GM21723 (cell line): Measurements from ENCODE around the gene EPAS1.

Experiments used
- ATAC-seq: cut with Tn5 transposase; IDR thresholded peaks from one replicate; pipeline ENCODE4 v1.9.1; 2021; ENCODE audit warnings: mild to moderate bottlenecking, moderate library complexity; ENCODE audit not compliant: unreplicated experiment

EPAS1 gene

DNA sequence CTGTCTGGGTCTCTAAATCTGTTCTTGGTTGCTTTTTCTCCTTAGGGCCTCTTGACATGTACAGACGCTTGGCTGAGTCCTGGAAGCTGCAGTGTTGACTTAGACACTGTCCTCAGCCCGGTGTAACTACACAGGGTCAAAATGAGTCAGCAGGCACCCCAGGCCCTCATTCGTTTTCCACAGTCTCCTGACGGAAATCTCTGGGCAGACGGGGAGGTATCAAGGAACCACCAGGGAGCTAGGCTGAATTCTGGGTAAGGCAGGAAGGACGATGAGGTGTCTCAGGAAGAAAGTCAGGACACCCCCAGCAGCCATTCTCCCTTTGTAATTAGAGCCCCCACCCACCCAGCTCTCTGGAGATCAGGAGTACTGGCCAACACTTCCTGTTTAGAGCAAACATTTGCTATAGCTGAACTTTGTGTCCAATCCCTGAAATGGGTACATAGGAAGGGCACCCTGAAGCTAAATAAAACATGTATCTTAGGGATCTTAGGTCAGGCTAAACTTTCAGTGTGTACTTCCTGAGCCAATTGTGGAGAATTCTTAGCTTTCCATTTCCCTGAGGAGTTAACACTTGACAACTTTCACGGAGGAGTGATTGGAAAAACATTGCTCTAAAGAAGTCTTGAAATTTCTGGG is 23.9 kb upstream of the EPAS1 start:
- ATAC-seq: no peak

DNA sequence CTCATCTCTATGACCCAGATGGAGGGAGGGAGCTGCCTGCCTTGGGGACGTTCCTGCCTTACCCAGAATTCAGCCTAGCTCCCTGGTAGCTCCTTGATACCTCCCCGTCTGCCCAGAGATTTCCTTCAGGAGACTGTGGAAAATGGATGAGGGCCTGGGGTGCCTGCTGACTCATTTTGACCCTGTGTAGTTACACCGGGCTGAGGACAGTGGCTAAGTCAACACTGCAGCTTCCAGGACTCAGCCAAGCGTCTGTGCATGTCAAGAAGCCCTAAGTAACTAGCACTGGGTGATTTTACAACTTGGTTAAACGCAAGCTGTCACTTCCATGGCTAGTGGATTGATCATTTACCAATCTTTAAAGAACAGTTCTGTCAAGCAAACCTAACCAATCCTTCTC is 23.3 kb upstream of the EPAS1 start:
- no peak for ATAC-seq

DNA sequence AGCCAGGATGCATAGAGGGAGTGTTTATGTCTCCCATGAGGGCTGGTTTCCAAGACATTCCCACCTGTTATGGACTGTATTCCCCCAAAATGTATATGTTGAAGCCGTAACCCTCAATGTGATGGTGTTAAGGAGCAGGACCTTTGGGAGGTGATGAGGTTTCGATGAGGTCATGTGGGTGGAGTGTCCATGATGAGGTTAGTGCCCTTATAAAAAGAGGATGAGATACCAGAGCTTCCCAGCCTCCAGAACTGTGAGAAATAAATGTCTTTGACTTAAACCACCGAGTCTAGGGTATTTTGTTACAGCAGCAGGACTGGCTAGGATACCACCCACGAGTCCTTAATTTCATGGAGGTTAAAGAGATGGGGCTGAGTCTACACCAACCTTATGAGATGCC is 22.6 kb upstream of the EPAS1 start:
- no peak for ATAC-seq

DNA sequence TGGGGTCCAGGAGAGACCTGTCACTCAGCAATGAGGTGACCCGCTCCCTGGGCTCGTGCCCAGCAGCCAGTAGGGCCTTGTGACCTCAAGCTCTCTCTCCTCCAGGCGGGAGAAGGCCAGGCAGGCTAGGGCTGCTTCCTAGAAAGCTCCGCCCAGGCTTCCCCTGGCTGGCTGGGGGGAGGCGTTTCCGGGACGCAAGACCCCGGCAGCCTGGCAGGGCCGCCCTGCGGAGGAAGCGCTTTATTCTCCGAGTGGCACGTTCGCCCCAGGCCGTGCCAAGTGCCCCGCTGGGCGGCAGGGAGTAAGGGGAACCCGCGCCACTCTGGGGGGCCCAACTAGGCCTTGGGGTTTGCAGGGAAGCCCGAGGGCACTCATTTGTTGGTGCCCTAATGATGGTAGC is 21.2 kb upstream of the EPAS1 start:
- ATAC-seq: no peak

DNA sequence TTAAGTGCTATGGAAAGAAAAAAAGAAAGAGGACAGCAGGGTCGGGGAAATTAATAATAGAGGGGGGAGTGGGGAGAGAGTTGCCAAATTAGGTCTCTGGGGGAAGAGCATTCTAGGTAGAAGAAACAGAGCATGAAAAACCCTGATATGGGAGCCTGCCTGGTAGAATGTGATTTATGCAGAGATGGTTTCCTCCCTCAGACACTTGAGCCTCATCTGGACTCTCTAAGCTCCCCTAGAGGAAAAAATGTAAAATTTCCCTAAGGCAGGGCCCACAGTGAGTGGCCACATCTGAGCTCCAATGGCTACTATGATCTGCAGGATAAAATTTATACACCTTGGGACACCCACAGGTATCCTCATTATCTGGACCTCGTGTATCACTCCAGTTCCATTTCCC is 20.6 kb upstream of the EPAS1 start:
- no peak for ATAC-seq

DNA sequence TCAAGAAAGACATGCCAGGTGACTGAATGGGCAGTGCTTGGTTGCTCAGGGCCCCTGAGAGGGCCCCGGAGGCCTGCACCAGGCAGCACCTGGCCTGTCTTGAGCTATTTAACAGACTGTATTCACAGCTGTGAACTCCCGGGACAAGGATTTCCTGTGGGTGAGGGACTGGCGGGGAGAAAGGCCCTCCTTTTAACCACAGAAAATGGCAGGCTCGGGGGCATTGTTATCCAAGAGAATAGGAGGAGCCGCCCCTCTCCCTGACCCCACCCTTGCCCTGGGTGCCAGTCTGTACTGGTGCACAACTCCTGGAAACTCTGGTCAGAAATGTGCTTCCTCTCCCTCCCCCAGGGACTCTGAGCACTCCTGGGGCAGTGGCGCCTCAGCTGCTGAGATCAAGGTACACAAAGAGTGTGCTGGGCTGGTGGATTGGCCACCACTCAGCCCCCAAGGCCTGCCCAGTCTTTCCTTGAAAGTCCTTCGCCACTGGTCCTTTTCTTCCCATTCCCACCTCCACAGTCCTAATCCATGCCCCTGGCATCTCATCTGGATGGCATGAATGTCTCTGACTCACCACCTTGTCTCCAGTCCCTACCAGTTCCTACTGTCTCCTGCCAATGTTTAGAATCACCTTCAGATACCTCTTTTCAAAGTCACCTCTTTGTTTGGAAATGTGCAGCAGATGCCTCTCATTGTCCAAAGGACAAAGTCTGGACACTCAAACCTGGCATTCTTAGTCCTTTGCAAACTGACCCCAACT is 19.6 kb upstream of the EPAS1 start:
- no peak for ATAC-seq

DNA sequence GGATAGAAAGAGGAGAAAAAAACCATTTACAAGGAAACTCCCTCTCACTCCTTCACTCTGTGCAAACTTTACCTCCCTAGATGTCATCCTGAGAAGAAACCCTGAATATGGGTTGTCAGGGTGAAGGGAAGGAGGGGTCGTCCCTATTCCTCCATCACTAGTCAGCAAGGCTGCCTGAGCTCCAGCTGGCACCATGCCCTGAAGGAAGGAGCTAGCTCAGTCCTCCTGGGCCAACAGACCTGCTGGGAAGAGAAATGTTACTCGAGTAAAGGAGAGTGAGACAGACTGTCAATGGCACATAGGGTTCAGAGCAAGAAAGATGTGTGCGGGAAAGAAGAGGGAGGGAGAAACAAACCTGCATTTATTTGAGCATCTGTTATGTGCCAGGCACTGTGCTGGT is 18.3 kb upstream of the EPAS1 start:
- no peak for ATAC-seq

DNA sequence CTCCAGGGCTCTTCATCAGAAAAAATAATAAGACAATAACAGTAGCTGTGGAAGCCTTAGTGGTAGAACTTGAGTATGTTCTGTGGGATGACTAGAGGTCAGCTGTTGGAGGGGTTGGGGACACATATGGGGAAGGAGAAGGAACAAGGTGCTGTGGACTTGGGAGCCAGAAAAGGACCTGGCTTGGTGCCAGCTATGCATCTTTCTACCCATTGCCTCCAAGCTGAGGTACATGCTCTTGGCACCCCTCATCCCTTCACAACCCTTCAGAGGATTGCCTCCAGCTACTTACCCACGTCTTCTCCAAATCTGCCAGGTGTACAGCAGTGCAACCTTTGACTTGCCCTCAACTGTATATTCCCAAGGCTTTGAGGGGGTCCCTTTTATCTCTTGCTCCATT is 15.3 kb upstream of the EPAS1 start:
- no peak for ATAC-seq

DNA sequence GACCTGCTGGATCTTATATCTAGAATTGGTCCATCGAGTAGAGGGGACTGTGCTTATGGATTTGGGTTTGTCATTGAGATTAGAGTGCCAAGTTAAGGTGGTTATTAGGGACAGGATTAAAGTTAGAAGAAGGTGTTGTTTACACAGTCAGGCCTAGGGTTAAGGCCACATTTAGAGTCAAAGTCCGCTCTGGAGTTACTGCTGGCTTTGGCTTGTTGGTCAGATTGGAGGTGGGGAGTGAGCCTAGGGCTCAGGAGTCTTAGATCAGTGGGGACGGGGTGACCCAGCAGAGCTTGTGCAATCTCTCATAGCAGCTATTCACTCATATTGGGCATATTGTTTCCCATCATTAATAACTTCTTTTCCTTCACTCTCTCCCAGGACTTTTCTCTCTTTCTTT is 13.5 kb upstream of the EPAS1 start:
- no peak for ATAC-seq

DNA sequence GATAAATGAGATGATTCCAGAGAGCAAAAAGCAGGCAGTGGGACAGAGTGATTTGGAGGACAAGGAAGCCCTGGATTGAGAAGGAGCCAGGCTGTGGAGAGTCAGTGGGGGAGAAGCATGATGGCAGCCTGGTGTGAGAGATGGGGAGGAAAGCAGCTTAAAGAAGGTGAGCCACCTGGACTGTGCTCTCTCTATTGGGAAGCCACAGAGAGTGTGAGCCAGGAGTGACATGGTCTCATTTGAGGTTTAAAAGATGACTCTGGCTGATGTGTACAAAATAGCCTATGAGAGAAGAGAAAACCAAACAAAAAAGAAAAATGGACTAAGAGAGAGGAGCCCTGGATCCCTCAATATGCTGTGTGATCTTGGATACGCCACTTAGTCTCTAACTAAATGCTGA is 12.9 kb upstream of the EPAS1 start:
- ATAC-seq: no peak

DNA sequence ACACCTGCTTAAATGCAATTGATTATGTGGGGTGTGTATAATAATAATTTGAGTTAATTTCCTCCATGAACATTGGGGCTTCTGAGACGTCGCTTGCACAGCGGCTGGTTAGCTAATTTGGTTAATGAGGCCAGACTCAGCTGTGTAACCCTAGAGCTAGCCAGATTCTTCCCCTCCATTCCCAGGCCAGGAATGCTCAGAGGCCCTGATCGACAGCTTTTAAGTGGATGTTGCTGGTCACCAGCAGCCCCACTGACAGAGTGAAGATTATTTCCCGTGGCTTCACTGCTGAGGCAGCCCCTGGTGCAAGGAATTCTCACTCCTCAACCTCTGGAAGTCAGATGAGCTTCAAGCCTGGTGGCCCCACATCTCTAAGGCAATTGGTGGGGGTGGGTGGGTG is 12.4 kb upstream of the EPAS1 start:
- no peak for ATAC-seq

DNA sequence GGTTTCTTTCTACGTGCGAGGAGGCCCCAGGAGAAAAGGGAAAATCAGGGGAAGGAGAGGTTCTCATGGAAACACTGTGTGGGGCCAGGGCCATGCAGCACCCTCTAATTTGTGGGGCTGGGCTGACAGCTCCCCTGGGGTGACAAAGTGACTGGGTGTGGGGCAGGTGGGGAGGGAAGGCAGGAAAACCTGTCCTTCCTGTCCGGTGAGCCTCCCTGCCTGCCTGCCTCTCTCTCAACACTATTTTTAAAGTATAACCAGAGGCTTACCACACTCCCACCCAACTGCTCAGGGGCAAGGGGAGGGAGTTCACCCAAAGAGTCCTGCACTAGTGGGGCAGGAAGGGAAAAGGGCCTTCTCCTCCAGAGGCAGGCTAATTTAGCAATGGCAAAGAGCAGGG is 10.5 kb upstream of the EPAS1 start:
- no peak for ATAC-seq

DNA sequence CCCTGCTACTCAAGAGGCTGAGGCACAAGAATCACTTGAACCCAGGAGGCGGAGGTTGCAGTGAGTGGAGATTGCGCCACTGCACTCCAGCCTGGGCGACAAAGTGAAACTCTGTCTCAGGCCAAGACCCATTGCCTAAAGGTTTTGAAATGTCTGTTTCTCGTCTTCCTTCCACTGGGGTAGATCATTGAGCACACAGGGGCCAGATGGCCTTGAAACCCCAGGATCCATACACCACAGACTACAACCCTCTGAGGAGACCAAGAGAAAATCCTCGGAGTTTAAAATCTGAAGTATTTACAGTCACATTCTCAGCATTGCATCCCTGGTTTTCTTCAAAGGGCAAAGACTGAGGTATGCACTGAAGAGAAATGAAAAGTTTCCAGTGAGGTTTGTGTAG is 7.1 kb upstream of the EPAS1 start:
- ATAC-seq: no peak

DNA sequence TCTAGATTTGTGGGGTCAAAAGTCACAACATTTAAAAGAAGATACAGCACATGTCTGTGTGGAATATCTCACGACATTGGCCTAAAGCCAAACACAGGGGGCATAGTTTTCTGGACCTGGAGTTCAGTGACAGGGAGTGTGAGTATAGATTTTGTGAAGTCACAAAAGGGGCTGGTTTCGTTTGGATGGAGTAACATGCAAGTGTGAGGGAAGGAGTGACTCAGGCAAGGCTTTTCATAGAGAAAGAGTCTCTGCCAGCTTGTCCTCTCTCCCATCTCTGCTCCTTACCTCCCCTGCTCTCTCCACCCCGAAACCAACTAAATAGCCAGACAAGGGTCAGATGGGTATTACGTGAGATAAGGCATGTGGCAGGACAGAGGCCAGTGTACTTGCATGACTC is 3.7 kb upstream of the EPAS1 start:
- ATAC-seq: no peak

DNA sequence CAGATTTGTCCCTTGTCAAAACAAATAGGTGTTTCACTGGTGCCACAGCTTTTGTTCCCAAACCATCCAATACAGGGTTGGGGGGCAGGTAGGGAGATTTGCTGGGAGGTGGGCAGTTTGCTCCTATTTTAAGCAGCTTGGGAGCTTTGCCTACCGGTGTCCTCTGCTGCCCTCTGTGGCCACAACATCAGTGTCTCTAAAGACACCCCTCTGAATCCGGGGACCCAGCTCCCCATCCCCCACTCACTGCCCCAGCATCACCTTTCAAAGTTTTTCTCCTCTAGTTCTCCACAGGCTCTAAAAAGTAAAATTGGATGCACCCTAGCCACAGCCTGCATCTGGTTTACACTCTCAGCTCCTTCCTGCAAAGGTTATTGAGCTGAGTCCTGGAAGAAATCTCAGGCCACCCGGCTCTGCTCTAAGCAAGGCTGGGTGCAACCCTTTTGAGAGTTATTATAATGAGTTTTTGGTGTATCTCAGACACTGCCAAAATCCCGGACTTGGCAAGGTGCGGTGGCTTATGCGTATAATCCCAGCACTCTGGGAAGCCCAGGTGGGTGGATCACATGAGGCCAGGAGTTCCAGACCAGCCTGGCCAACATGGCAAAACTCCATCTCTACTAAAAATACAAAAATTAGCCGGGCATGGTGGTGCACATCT is 2.9 kb upstream of the EPAS1 start:
- ATAC-seq: no peak

DNA sequence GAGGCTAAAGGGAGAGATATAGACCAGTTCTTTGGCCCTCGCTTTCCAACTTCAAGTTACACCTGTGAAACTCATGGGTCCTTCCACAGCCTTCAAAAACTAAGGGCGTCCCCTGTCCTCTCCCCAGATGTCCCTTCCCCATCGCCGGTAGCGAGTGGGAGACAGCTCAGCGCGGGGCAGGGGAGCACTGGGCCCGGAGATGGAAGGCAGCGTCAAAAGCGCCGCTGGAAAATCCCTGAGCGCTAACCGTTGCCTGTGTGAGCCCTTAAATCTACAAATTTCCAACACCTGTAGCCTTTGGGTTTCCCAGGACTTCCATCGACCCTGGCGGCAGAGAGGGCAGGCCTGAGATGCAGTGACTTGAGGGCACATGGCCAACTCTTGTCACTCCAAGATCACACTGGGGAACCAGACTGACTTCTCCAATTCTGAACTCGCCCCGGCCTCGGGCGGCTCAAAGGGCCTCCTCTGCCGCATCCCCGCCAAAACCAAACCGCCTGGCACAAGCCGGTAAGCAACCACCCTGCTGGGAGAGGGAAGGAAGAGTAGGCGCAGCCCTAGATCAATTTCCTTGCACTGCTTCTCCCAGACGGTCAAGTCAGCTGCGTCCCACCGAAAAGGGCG is 879 bp upstream of the EPAS1 start:
- ATAC-seq: no peak

DNA sequence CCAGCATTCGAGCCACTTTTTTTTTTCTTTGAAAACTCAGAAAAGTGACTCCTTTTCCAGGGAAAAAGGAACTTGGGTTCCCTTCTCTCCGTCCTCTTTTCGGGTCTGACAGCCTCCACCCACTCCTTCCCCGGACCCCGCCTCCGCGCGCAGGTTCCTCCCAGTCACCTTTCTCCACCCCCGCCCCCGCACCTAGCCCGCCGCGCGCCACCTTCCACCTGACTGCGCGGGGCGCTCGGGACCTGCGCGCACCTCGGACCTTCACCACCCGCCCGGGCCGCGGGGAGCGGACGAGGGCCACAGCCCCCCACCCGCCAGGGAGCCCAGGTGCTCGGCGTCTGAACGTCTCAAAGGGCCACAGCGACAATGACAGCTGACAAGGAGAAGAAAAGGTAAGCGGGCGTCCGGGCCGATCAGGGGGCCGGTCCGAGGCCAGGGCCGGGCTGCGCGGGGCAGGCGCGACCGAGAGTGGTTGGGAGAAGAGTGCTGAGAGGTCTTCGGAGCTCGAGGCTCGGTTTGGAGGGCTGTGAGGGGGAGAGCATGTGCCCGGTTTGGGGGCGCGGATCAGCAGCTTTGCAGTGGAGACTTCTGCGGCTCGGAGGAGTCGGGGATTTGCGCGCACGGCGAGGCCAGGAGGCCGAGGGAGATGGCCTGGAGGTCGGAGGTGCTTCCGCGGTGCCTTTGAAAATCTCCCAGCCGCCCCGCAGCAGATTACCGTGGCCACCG is 502 bp downstream of the EPAS1 start:
- peak; percentile 49 for ATAC-seq

DNA sequence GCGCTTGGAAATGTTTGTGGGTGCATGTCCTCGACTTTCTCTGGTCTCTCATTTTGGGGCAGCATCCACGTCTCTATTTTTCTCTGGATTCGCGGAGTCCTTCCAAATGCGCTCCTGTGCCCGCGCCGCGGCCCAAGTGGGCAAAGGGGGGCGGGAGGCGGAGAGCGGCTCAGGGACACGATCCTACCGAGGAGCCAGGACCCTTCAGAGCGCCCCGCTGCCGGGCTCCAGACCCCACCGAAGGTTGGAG is 990 bp downstream of the EPAS1 start:
- no peak for ATAC-seq

DNA sequence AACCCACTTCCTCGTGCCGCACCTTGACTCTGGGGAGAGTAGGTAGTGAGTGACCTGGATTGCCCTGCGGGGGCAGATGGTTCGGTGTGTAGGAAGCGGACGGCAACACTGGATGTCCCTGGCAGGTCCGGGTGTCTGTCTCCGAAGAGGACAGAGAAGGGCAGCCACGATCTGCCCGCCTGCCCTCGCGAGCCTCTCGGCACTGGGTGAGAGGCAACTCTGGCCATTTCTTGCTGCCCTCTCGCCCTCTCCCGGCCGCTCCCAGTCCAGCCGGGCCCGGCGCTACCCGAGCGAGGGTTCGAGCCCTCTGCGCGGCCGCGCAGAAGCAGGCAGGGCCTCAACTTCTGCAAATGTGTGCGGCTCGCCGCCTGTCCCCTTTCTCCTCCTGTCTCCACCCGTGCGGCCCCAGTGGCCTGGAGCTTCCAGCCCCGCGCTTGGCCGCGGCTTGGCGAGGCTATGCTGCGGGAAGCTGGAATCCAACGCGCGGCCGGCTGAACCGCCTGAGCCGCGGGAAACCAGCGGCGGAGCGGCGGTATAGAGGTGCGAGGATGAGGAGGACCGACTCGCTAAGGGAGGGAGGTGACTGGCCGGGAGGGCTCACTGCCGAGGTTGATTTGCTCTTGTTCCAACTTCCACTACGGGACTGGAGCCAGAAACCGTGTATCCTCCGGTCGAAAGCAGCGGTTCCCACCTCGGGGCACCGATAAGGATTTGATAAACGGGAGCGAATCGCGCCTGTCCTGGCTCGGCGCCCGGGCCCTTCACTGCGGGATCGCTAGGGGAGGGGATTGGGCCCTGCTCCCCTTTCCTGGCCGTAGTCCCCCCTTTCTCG is 1.5 kb downstream of the EPAS1 start:
- no peak for ATAC-seq

DNA sequence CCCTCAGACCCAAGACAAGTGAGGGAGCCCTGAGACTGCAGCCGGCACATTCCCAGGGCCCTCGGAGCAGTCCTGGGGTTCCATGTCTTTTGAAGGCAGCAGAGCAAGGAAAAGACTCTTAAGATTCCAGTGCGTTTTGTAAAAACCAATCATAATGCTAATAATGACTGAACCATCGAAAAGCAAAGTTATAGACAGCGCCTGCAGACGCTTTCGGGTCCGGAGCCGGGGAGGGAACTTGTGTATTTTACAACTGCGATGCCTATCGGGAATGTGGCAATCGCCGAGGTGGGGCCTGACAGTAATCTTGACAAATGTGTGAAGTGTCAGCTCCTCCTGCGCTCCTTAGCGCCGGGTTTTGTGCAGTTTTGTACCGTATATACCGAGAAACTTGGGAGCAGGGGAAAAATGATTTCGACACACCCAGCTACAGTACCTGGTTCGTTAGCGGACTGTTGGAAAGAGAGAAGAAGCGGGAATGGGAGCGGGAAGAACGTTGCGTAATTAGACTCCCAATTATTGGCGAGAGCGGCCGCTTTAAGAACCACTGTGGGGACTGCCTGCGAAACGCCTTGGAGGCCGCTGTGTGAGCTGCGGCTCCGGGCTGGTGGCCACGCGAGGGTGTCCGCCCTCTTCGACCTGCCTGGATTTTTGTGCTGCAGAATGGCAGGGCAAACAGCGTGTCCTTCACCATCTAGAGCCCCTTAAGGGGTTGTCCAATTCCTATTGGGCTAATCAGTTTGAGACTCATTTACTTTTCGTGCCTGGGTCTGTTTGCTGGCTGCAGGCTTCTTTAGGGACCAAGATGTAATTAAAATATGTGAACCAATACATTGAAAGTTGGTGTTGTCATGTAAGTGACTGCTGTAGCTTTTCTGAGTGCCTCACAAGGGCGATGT is 2.4 kb downstream of the EPAS1 start:
- ATAC-seq: no peak
